ENCODE data around the gene RAB7A.
"Not testable (repeated sequence)": the region's sequence is repeated elsewhere in the genome, so short reads cannot be mapped to it uniquely, and the experiment has no call there.

Gene RAB7A

DNA sequence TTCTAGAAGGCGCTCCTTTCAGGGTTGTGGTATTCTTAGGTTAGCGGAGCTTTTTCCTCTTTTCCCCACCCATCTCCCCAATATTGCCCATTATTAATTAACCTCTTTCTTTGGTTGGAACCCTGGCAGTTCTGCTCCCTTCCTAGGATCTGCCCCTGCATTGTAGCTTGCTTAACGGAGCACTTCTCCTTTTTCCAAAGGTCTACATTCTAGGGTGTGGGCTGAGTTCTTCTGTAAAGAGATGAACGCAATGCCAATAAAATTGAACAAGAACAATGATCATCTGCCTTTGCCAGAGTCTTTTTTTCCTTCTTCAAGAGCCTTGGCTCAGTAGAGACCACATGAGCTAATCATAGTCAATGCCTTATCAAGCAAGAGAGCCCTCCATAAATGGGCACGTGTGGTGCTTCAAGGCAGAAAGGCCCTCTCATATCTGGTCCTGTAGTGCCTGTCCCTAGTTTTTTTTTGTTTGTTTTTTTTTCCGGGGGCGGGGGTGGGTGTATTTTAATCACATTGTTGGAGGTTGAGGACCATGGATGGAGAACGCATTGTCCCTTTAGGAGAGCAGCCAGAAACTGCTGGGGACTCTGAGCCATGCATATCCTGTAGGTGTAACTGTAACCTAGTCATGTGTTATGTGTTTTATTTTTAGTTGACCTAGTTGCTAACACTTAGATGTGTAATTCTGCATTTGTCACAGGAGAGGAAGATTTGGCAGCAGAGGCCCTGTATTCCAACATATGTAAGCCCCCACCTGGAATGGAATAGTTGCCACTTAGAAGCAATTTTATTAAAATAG, 88.7 kb downstream of the RAB7A start:
- in situ Hi-C loops (cut with MboI; ENCODE audit: low sequenced_read_pairs) = no loop called here

GRCh38 chr3:128815318-128816064, 89.5 kb downstream of the RAB7A start:
- in situ Hi-C loops (cut with MboI; ENCODE audit: low sequenced_read_pairs) = no loop called here

GRCh38 chr3:128818186-128818787, 92.3 kb downstream of the RAB7A start:
- in situ Hi-C loops (cut with MboI; ENCODE audit: low sequenced_read_pairs) = no loop called here

GRCh38 chr3:128820252-128820839, 94.4 kb downstream of the RAB7A start:
- in situ Hi-C loops (cut with MboI; ENCODE audit: low sequenced_read_pairs) = no loop called here

- in situ Hi-C loops (cut with MboI; ENCODE audit: low sequenced_read_pairs) = no loop called here
These were observed 97.0 kb downstream of the RAB7A start for GRCh38 chr3:128823008-128823407.

DNA sequence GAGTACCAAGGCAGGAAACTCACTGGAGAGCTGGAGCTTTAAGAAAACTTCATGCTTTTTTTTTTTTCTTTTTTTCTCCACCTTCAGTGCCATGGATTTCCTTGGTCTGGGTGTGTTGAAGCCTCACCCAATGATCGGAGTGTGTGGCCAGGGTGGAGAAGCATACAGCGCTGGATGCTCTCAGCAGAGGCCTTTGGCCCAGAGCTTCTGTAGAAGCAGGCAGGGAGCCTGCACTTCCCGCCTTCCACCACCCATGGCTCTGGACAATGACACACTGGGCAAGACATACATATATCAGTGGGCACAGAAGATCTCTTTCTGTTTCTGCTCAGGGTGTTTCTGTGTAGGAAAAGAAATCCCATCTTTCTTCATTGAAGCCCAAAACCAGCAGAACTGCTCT, 97.6 kb downstream of the RAB7A start:
- in situ Hi-C loops (cut with MboI; ENCODE audit: low sequenced_read_pairs) = no loop called here

GRCh38 chr3:128824132-128824850, 98.3 kb downstream of the RAB7A start:
- in situ Hi-C loops (cut with MboI; ENCODE audit: low sequenced_read_pairs) = no loop called here

GRCh38 chr3:128825117-128825725, 99.2 kb downstream of the RAB7A start:
- in situ Hi-C loops (cut with MboI; ENCODE audit: low sequenced_read_pairs) = no loop called here

- in situ Hi-C loops (cut with MboI; ENCODE audit: low sequenced_read_pairs) = not testable (repeated sequence)
These were observed 103.1 kb downstream of the RAB7A start for GRCh38 chr3:128829087-128829486.

DNA sequence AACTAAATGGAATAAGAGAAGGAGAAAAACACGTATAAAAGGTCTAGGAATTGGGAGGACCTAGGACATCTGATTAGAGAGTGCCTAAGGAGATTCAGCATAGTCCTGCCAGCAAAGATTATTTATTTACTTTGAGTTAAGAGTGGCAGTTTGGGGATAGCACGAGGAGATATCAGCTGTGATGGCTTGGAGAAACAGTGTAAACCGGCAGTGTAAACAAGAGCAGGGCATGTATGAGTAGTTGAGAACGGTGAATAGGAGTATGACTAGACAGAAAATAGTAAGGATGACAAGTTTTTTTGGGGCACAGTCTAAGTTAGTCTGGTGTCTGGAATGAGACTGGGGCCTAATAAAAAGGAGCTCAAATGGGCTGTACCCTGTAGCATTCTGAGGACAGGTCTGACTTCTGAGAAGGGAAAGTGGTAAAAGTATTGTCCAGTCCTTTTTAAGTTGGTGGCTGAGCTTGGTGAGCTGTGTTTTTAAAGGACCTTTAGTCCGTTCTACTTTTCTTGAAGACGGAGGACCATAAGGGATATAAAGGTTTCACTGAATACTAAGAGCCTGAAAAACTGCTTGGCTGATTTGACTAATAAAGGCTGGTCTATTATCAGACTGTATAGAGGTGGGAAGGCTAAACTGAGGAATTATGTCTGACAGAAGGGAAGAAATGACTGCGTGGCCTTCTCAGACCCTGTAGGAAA, 104.1 kb downstream of the RAB7A start:
- in situ Hi-C loops (cut with MboI; ENCODE audit: low sequenced_read_pairs) = not testable (repeated sequence)

- in situ Hi-C loops (cut with MboI; ENCODE audit: low sequenced_read_pairs) = not testable (repeated sequence)
These were observed 104.8 kb downstream of the RAB7A start for GRCh38 chr3:128830762-128831161.

- in situ Hi-C loops (cut with MboI; ENCODE audit: low sequenced_read_pairs) = not testable (repeated sequence)
These were observed 107.0 kb downstream of the RAB7A start for GRCh38 chr3:128832979-128833378.

DNA sequence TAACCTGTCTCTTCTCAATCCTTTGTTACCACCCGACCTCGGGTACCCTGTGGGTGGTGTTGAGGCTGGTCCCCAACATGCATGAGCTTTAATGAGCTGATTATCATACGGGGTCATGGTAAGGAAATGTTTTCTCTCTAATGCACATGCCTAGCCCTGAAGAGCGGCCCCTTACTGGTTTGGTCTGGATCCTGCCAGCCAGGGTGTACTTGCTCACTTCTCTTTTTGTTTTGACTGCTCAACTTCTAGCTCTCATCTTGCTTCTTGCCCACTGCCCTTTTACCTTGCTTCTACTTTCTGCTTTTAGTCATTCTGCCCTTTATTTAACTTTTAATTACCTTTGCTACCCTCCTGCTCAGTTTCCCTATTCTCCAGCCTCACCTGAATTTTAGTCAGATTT, 109.1 kb downstream of the RAB7A start:
- in situ Hi-C loops (cut with MboI; ENCODE audit: low sequenced_read_pairs) = no loop called here

DNA sequence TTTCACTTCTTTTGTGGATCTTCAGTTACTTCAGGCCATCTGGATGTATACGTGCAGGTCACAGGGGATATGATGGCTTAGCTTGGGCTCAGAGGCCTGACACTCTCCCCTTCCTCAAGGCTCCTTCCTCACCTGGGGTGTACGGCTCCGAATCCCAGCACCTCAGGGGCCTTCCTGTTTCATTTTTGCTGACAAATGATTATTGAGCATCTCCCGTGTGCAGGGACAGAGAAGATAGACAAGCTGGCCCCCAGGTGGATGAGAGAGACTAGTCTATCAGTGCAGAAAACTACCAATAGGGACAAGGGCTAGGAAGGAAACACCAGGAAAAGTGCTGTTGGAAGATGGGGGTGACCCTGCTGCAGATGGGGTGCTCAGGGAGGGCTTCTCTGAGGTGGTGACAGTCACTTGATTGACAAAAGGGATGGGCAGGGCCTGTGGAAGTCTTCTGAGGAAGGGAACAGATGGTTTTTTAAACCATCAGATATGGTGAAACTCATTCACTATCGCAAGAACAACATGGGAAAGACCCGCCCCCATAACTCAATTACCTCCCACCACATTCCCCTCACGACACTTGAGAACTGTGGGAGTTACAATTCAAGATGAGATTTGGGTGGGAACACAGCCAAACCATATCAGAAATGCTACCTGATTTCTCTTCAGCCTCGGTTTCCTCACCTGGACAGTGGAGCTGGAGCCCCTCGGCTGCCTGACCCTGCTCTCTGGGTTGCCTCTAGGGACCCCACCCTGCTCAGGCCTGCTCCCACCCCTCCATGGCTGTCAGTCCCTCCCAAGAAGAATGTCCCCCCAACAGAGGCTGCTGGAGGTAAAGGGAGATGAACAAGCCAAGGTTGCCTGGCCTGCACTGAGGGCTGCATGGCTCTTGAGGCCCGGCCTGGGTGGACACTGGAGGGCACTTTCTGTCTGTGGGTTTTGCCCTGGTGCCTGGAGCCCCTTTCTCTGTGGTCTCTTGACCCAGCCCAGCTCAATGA, 116.2 kb downstream of the RAB7A start:
- in situ Hi-C loops (cut with MboI; ENCODE audit: low sequenced_read_pairs) = no loop called here

DNA sequence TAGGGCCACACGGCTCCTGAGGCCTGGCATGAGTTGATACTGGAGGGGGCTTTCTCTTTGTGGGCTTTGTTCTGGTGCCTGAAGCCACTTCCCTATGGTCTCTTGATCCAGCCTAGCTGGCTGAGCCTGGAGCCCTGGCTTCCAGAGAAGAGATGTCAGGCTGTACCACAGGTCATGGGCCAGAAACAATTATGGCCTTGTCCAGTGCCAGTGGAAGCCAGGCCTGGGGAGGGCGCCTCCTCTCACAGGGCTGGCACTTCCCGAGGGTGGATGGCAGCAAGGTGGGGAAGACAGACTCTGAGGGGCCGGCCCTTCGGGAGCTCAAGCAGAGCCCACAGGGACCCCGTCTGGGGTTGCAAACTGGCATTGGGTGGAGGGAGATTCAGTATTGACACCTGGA, 118.5 kb downstream of the RAB7A start:
- in situ Hi-C loops (cut with MboI; ENCODE audit: low sequenced_read_pairs) = no loop called here

DNA sequence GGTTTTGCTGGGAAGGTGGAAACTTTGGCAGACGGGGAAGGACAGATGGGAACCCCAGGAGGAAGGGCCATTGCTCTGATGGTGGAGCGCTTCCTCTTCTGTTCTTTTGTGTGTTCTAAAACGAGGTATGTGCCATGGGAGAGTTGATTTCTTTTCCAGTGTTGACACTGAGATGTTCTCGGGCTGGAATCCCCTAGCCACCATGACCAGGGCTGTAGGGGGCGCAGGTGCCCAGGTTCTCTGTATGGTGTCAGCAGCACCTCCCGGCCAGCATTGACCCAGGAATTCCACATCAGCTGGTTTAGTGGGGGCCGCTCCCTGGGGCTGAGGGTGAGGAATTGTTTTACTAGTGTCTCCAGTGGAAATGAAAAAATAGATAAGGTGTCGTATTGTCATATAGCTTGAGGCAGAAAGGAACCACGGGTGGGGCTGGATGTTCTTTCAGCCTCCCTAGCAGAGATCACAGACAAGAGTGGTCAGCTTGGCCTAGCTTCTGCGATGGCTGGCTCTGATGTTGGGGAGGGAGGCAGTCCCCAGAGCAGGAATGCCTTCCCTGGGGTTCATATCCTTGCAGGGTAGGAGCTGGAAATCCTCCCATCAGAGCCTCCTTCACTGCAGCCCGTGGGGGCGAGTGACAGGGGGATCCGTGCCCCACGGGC, 119.3 kb downstream of the RAB7A start:
- in situ Hi-C loops (cut with MboI; ENCODE audit: low sequenced_read_pairs) = no loop called here

DNA sequence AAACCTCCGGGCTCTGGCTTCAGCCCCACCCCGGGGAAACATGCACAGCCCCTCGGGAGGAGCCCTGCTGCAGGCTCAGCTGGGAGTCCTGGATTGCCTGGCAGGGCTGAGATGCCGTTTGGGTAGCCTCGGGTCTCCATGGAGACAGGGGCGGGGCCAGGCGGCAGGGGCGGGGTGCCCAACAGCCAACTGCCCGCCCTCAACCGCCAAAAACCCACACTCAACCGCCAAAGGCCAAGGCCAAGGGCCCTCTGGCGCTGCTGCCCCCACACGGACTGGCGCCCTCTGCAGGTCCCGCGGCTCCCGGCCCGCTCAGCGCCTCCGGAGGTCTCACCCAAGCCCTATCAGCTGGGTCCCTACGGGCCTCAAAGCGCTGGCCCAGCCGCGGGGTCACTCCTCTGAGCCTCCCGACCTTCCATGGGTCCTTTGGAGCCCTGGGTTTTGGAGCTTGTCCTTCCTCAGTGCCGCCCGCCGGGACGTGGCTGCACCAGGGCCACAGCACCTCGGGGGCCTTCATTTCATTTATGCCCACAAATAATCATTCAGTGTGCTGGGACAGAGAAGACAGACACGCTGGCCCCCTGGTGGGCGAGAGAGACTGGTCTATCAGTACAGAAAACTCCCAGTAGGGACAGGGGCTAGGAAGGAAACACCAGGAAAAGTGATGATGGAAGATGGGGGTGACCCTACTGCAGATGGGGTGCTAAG, 119.9 kb downstream of the RAB7A start:
- in situ Hi-C loops (cut with MboI; ENCODE audit: low sequenced_read_pairs) = no loop called here
